Stimulated activated CD4-positive, alpha-beta T cell treated with anti-CD3 and anti-CD28 coated beads, Interleukin-12 subunit alpha, Interleukin-12 subunit beta, amount 100 ng/mL, for 4 hours (primary cell): Measurements from ENCODE around the gene RNLS.
"Not testable (repeated sequence)": the region's sequence is repeated elsewhere in the genome, so short reads cannot be mapped to it uniquely, and the experiment has no call there.

ENCODE experiments used
- DNase-seq: peaks from one replicate; pipeline ENCODE4 v3.0.0-alpha.2; 2020

The RNLS gene

GRCh38 chr10:88286030-88286429 lies 297.1 kb downstream of the RNLS start:
- DNase-seq: no peak

- DNase-seq: no peak
Measured at GRCh38 chr10:88281592-88282347, 301.3 kb downstream of the RNLS start.

GRCh38 chr10:88280518-88280917 lies 302.6 kb downstream of the RNLS start:
- DNase-seq: no peak

GRCh38 chr10:88278912-88279311 lies 304.2 kb downstream of the RNLS start:
- no peak for DNase-seq

- not testable (repeated sequence) for DNase-seq
Measured at GRCh38 chr10:88276945-88277344, 306.2 kb downstream of the RNLS start.

- DNase-seq: no peak
Measured at GRCh38 chr10:88274286-88274685, 308.8 kb downstream of the RNLS start.

- DNase-seq: no peak
Measured at GRCh38 chr10:88273567-88273966, 309.6 kb downstream of the RNLS start.

- no peak for DNase-seq
Measured at GRCh38 chr10:88271761-88272543, 311.2 kb downstream of the RNLS start.

- DNase-seq: no peak
Measured at GRCh38 chr10:88270871-88271713, 312.0 kb downstream of the RNLS start.

GRCh38 chr10:88270061-88270808 lies 312.9 kb downstream of the RNLS start:
- DNase-seq: no peak

- no peak for DNase-seq
Measured at GRCh38 chr10:88262591-88263234, 320.4 kb downstream of the RNLS start.

GRCh38 chr10:88261152-88261551 lies 322.0 kb downstream of the RNLS start:
- DNase-seq: no peak

GRCh38 chr10:88260329-88261051 lies 322.6 kb downstream of the RNLS start:
- DNase-seq: no peak

- no peak for DNase-seq
Measured at GRCh38 chr10:88259381-88259780, 323.7 kb downstream of the RNLS start.

- no peak for DNase-seq
Measured at GRCh38 chr10:88256886-88257285, 326.2 kb downstream of the RNLS start.

GRCh38 chr10:88256013-88256680 lies 327.0 kb downstream of the RNLS start:
- DNase-seq: no peak

- no peak for DNase-seq
Measured at GRCh38 chr10:88254091-88254490, 329.0 kb downstream of the RNLS start.

GRCh38 chr10:88253622-88254021 lies 329.5 kb downstream of the RNLS start:
- DNase-seq: no peak

- DNase-seq: no peak
Measured at GRCh38 chr10:88253128-88253527, 330.0 kb downstream of the RNLS start.

- DNase-seq: no peak
Measured at GRCh38 chr10:88249450-88249849, 333.7 kb downstream of the RNLS start.

GRCh38 chr10:88246675-88247074 lies 336.4 kb downstream of the RNLS start:
- no peak for DNase-seq
